K562 (cell line): ENCODE results near the gene SNX33. TPM values are rescaled to one million over a fixed set of nuclear protein-coding genes. Genes with fewer than 3 reads are reported as not detected.

Experiments
- ARID4B ChIP-seq: sonication (generic); formaldehyde crosslinking; IDR thresholded peaks from 2 replicates; pipeline ENCODE4 v1.8.0; 2022; ENCODE audit warnings: mild to moderate bottlenecking, missing genetic modification reagents
- CBFA2T3 ChIP-seq: fragments of 450-650 bp; IDR thresholded peaks from 2 replicates; pipeline ENCODE4 v1.6.1; 2017
- CHCHD3 ChIP-seq: fragments of 250-450 bp; sonication (Bioruptor Pico); IDR thresholded peaks from 2 replicates; pipeline ENCODE4 v2.1.2; 2022; ENCODE audit warnings: mild to moderate bottlenecking
- E4F1 ChIP-seq: fragments of 250-450 bp; sonication (Bioruptor Pico); IDR thresholded peaks from 2 replicates; pipeline ENCODE4 v1.5.0; 2021; ENCODE audit warnings: mild to moderate bottlenecking, borderline replicate concordance
- GABPA ChIP-seq: fragments of 200-800 bp; sonication (Bioruptor generic); conservative IDR thresholded peaks from 2 replicates; pipeline ENCODE4 v1.6.1; 2016; ENCODE audit warnings: low read depth, missing genetic modification characterization, missing compliant biosample characterization
- GABPB2 ChIP-seq: fragments of 250-450 bp; sonication (Bioruptor Pico); conservative IDR thresholded peaks from 2 replicates; pipeline ENCODE4 v1.5.1; 2021; ENCODE audit warnings: mild to moderate bottlenecking
- HDAC8 ChIP-seq: fragments of 450-650 bp; IDR thresholded peaks from 2 replicates; pipeline ENCODE4 v1.6.1; 2016; ENCODE audit warnings: mild to moderate bottlenecking, missing genetic modification characterization, moderate library complexity, missing compliant biosample characterization
- MYNN ChIP-seq, 2 experiments: sonication (generic); formaldehyde crosslinking in 1 of 2; IDR thresholded peaks; 2 replicates each; pipeline versions ENCODE4 v1.5.0 to v1.6.1; 2016 to 2020; ENCODE audit warnings: antibody characterized with exemption in 1 of 2, missing genetic modification reagents in 1 of 2
- NCOA6 ChIP-seq: fragments of 450-650 bp; IDR thresholded peaks from 2 replicates; pipeline ENCODE4 v1.6.1; 2017; ENCODE audit warnings: mild to moderate bottlenecking
- NKRF ChIP-seq: fragments of 450-650 bp; IDR thresholded peaks from 2 replicates; pipeline ENCODE4 v1.6.1; 2016; ENCODE audit warnings: borderline replicate concordance
- PHTF2 ChIP-seq: fragments of 250-450 bp; sonication (Bioruptor Pico); IDR thresholded peaks from 2 replicates; pipeline ENCODE4 v1.5.0; 2021; ENCODE audit warnings: mild to moderate bottlenecking
- RBM39 ChIP-seq: fragments of 200-400 bp; formaldehyde crosslinking; optimal IDR thresholded peaks from 2 replicates; pipeline ENCODE3; 2018; ENCODE audit warnings: low read depth, low read length
- TEAD1 ChIP-seq, 2 experiments: fragments of 450-650 bp in 1 of 2; sonication (generic) in 1 of 2; formaldehyde crosslinking; IDR thresholded peaks; 2 replicates each; pipeline versions ENCODE4 v1.4.0 to v1.8.0; 2020 to 2022; ENCODE audit warnings: mild to moderate bottlenecking in 2 of 2, missing genetic modification reagents in 1 of 2
- ZBTB7A ChIP-seq: IDR thresholded peaks from 2 replicates; pipeline ENCODE4 v1.6.1; 2011; ENCODE audit warnings: low read depth, mild to moderate bottlenecking, low read length, moderate library complexity, borderline replicate concordance; ENCODE audit not compliant: control insufficient read depth
- polyA plus RNA-seq, 8 experiments: library from polyadenylated mRNA; depleted of rRNA in 4 of 8; stranded (reverse) in 5 of 8; unstranded in 3 of 8; fragments of >200 nt; fragmentation: Nextera tagmentation in 2 of 8; fragmentation: Illumina TruSeq in 1 of 8; extraction: Ambion mirVana in 2 of 8; extraction: Trizol in 1 of 8; gene quantifications; 2 replicates each; pipeline versions ENCODE4 v1.2.1 to v1.2.3, GENCODE V29; 2011 to 2014; ENCODE audit warnings: inconsistent platforms in 1 of 8, missing spikeins in 1 of 8
- total RNA-seq, 7 experiments: library from RNA; depleted of rRNA in 6 of 7; stranded (reverse); fragments of >200 nt in 6 of 7; fragmentation: Illumina TruSeq in 2 of 7; extraction: Trizol in 2 of 7; gene quantifications; 2 replicates each; pipeline versions ENCODE4 v1.2.1 to v1.2.3, GENCODE V29; 2011 to 2021; ENCODE audit warnings: low replicate concordance in 1 of 7
- TF ChIP-seq, protein P1 (sequence below): sonication (generic); formaldehyde crosslinking; IDR thresholded peaks from 2 replicates; pipeline ENCODE4 v1.8.1; 2023; ENCODE audit warnings: mild to moderate bottlenecking, missing genetic modification reagents
- TF ChIP-seq, protein P2 (sequence below): sonication (generic); formaldehyde crosslinking; IDR thresholded peaks from 2 replicates; pipeline ENCODE4 v1.9.0; 2022; ENCODE audit warnings: mild to moderate bottlenecking, missing genetic modification reagents

The SNX33 gene
- total and polyA plus RNA-seq, 9 of the 15 experiments (the other 6 are each of a cell fraction or from before 2014, with no cell fraction given) = 1.4 to 14.1 (median 8.2) TPM

DNA sequence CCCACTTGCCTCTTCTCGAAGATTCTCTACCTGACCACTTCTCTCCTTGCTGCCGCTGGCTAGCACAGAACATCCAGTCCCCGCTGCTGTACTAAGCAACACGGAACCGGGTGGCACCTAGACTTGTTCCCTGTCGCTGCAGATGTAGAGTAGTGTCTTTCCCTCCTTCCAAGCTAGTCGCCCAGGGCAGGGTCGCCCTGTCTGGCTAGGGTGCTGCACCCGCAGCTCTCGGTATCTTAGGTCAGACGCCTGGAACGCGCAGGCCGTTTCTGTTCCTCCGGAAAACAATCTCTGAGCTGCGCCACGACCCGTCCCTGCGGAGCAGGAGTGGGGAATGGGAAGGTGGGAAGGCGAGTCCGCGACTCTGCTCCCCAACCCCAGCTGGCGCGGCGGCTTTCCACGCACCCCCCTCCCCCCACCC is 758 bp upstream of the SNX33 start (continued):
- TF ChIP-seq, protein P1, sequence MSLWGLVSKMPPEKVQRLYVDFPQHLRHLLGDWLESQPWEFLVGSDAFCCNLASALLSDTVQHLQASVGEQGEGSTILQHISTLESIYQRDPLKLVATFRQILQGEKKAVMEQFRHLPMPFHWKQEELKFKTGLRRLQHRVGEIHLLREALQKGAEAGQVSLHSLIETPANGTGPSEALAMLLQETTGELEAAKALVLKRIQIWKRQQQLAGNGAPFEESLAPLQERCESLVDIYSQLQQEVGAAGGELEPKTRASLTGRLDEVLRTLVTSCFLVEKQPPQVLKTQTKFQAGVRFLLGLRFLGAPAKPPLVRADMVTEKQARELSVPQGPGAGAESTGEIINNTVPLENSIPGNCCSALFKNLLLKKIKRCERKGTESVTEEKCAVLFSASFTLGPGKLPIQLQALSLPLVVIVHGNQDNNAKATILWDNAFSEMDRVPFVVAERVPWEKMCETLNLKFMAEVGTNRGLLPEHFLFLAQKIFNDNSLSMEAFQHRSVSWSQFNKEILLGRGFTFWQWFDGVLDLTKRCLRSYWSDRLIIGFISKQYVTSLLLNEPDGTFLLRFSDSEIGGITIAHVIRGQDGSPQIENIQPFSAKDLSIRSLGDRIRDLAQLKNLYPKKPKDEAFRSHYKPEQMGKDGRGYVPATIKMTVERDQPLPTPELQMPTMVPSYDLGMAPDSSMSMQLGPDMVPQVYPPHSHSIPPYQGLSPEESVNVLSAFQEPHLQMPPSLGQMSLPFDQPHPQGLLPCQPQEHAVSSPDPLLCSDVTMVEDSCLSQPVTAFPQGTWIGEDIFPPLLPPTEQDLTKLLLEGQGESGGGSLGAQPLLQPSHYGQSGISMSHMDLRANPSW (CRISPR knock-in tag) = no peak
- no peak for TF ChIP-seq ZBTB7A
- TF ChIP-seq MYNN (IDR thresholded peaks at IDR 0.05) = no peak
- TF ChIP-seq MYNN (CRISPR knock-in tag; IDR thresholded peaks at IDR 0.05) = no peak
- no peak for TF ChIP-seq NCOA6
- TF ChIP-seq E4F1 (CRISPR knock-in tag) = no peak
- no peak for TF ChIP-seq CHCHD3 (CRISPR knock-in tag)
- no peak for TF ChIP-seq GABPB2 (CRISPR knock-in tag)
- 0 out of 2 replicates have a peak, but pooled peaks have one; percentile 12 for TF ChIP-seq NKRF
- TF ChIP-seq, protein P2, sequence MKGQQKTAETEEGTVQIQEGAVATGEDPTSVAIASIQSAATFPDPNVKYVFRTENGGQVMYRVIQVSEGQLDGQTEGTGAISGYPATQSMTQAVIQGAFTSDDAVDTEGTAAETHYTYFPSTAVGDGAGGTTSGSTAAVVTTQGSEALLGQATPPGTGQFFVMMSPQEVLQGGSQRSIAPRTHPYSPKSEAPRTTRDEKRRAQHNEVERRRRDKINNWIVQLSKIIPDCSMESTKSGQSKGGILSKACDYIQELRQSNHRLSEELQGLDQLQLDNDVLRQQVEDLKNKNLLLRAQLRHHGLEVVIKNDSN (CRISPR knock-in tag) = no peak
- no peak for TF ChIP-seq PHTF2 (CRISPR knock-in tag)
- TF ChIP-seq CBFA2T3 = no peak
- peak; percentile 13 for TF ChIP-seq ARID4B (CRISPR knock-in tag)
- peak in 1 of 2 experiments; percentile 15; a peak in 2 of 4 replicates for TF ChIP-seq TEAD1 (CRISPR knock-in tag; IDR thresholded peaks at IDR 0.05)
- no peak for TF ChIP-seq HDAC8
- TF ChIP-seq RBM39 = no peak
- TF ChIP-seq GABPA (tag) = no peak
